GM06990 (cell line): ENCODE measurements around the gene STX11.

ENCODE experiments used
- DNase-seq: peaks from one replicate; pipeline ENCODE4 v3.0.0-alpha.2; 2011; ENCODE audit not compliant: insufficient read length; ENCODE audit errors: extremely low read depth
- H3K27me3 ChIP-seq: replicated peaks from 2 replicates; pipeline ENCODE4 v1.6.0; 2011; ENCODE audit warnings: low read length; ENCODE audit not compliant: control insufficient read depth, insufficient read depth
- H3K36me3 ChIP-seq: 2 replicates; pipeline ENCODE4 v1.5.1; 2011; ENCODE audit warnings: low read length; ENCODE audit not compliant: control insufficient read depth, insufficient read depth
- H3K4me3 ChIP-seq: replicated peaks from 2 replicates; pipeline ENCODE4 v1.5.1; 2011; ENCODE audit warnings: low read depth, mild to moderate bottlenecking, control low read depth, low read length
- TF ChIP-seq, protein P1 (sequence below): IDR thresholded peaks from 2 replicates; pipeline ENCODE4 v1.5.1; 2011; ENCODE audit warnings: low read length, control low read depth, mild to moderate bottlenecking, inconsistent platforms; ENCODE audit not compliant: insufficient read depth, poor library complexity, severe bottlenecking

The STX11 gene

GRCh38 chr6:144161975-144162374 is 11.7 kb downstream of the STX11 start:
- TF ChIP-seq, protein P1, sequence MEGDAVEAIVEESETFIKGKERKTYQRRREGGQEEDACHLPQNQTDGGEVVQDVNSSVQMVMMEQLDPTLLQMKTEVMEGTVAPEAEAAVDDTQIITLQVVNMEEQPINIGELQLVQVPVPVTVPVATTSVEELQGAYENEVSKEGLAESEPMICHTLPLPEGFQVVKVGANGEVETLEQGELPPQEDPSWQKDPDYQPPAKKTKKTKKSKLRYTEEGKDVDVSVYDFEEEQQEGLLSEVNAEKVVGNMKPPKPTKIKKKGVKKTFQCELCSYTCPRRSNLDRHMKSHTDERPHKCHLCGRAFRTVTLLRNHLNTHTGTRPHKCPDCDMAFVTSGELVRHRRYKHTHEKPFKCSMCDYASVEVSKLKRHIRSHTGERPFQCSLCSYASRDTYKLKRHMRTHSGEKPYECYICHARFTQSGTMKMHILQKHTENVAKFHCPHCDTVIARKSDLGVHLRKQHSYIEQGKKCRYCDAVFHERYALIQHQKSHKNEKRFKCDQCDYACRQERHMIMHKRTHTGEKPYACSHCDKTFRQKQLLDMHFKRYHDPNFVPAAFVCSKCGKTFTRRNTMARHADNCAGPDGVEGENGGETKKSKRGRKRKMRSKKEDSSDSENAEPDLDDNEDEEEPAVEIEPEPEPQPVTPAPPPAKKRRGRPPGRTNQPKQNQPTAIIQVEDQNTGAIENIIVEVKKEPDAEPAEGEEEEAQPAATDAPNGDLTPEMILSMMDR = no peak
- Histone ChIP-seq H3K4me3 (no peak overlapping the region), H3K27me3 (no peaks in the 10 kb centered on the region), H3K36me3 (peaks cover 4% of the 10 kb centered on the region)
- DNase-seq = no peak

DNA sequence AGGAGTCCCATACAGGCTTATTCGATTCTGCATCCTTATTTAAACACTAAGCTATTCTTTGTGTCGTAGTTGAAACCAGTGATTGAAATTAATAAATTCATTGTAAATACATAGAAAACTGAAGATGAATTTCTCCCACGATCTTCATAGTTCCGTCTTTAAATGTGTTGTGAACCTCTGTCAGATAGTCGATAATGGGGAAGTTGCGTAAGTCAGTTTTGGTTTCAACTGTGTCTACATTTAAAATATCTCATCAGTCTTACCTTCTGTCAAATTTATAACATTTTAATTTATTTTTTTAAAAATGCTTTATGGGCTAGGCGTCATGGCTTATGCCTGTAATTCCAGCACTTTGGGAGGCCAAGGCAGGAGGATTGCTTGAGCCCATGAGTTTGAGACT is 12.7 kb downstream of the STX11 start:
- DNase-seq = no peak

GRCh38 chr6:144165784-144166183 is 15.5 kb downstream of the STX11 start:
- Histone ChIP-seq H3K4me3 (no peak overlapping the region), H3K36me3 (no peaks in the 10 kb centered on the region; the same call in 1 of the 2 replicates), H3K27me3 (no peaks in the 10 kb centered on the region)
- DNase-seq = no peak
- TF ChIP-seq, protein P1 = no peak

More for the DNA sequence above, 12.7 kb downstream of the STX11 start:
- Histone ChIP-seq H3K4me3 (no peak overlapping the region), H3K36me3 (peaks cover 3% of the 10 kb centered on the region), H3K27me3 (no peaks in the 10 kb centered on the region)
- TF ChIP-seq, protein P1 = no peak

- Histone ChIP-seq H3K36me3 (peaks cover 3% of the 10 kb centered on the region), H3K4me3 (no peak overlapping the region), H3K27me3 (no peaks in the 10 kb centered on the region)
- no peak for DNase-seq
- TF ChIP-seq, protein P1 = no peak
Observed at GRCh38 chr6:144170044-144170443, 19.7 kb downstream of the STX11 start.

- Histone ChIP-seq H3K4me3 (no peak overlapping the region), H3K36me3 (peaks cover 6% of the 10 kb centered on the region), H3K27me3 (no peaks in the 10 kb centered on the region)
- DNase-seq = no peak
- TF ChIP-seq, protein P1 = no peak
Observed at GRCh38 chr6:144171406-144171805, 21.1 kb downstream of the STX11 start.

- DNase-seq = no peak
- no peak overlapping the region for H3K4me3 ChIP-seq
- H3K36me3 ChIP-seq = peaks cover 6% of the 10 kb centered on the region
- TF ChIP-seq, protein P1 = no peak
- no peaks in the 10 kb centered on the region for H3K27me3 ChIP-seq
Observed at GRCh38 chr6:144174006-144174405, 23.7 kb downstream of the STX11 start.
